Trophoblast cell (in vitro differentiated cells and primary cell): ENCODE results near the gene FAM43A.

Experiments
- DNase-seq, 2 donors: peaks; one replicate each; pipeline ENCODE4 v3.0.0-alpha.2; 2016
- H2AFZ ChIP-seq: 2 replicates; pipeline ENCODE4 v1.6.1; 2013; ENCODE audit warnings: low read length, moderate library complexity, mild to moderate bottlenecking; ENCODE audit not compliant: insufficient read depth, poor library complexity
- H2AK5ac ChIP-seq: 2 replicates; pipeline ENCODE4 v1.6.1; 2013; ENCODE audit warnings: mild to moderate bottlenecking, low read length
- H2BK120ac ChIP-seq: 2 replicates; pipeline ENCODE4 v1.6.1; 2013; ENCODE audit warnings: low read length, mild to moderate bottlenecking, moderate library complexity; ENCODE audit not compliant: insufficient read depth, poor library complexity
- H2BK12ac ChIP-seq: 2 replicates; pipeline ENCODE4 v1.6.1; 2013; ENCODE audit warnings: mild to moderate bottlenecking, low read length, moderate library complexity
- H2BK5ac ChIP-seq: 2 replicates; pipeline ENCODE4 v1.6.1; 2013; ENCODE audit warnings: low read length, low read depth, moderate library complexity, mild to moderate bottlenecking; ENCODE audit not compliant: poor library complexity
- H3K14ac ChIP-seq: 2 replicates; pipeline ENCODE4 v1.6.1; 2013; ENCODE audit warnings: mild to moderate bottlenecking, low read length
- H3K18ac ChIP-seq: 2 replicates; pipeline ENCODE4 v1.6.1; 2013; ENCODE audit warnings: mild to moderate bottlenecking, low read length
- H3K23ac ChIP-seq: 2 replicates; pipeline ENCODE4 v1.6.1; 2013; ENCODE audit warnings: low read length
- H3K27ac ChIP-seq: 2 replicates; pipeline ENCODE4 v1.5.1; 2013; ENCODE audit warnings: low read depth, mild to moderate bottlenecking, inconsistent platforms, low read length, moderate library complexity
- H3K27me3 ChIP-seq: 2 replicates; pipeline ENCODE4 v1.6.1; 2013; ENCODE audit warnings: inconsistent platforms, mild to moderate bottlenecking, low read length, moderate library complexity; ENCODE audit not compliant: insufficient read depth
- H3K36me3 ChIP-seq, 2 experiments: 1 replicate in 1 of 2; 2 replicates in 1 of 2; pipeline ENCODE4 v1.6.1; 2013; ENCODE audit warnings: low read length in 2 of 2, mild to moderate bottlenecking in 2 of 2, moderate library complexity in 1 of 2; ENCODE audit not compliant: insufficient read depth in 2 of 2, control insufficient read depth in 1 of 2
- H3K4ac ChIP-seq: 2 replicates; pipeline ENCODE4 v1.6.1; 2013; ENCODE audit warnings: low read depth, mild to moderate bottlenecking, low read length, moderate library complexity
- H3K4me1 ChIP-seq, 2 experiments: 1 replicate in 1 of 2; 2 replicates in 1 of 2; pipeline ENCODE4 v1.6.1; 2013; ENCODE audit warnings: low read length in 2 of 2, mild to moderate bottlenecking in 2 of 2, moderate library complexity in 1 of 2; ENCODE audit not compliant: insufficient read depth in 2 of 2, control insufficient read depth in 1 of 2
- H3K4me2 ChIP-seq: 2 replicates; pipeline ENCODE4 v1.6.1; 2013; ENCODE audit warnings: inconsistent platforms, mild to moderate bottlenecking, low read length, moderate library complexity
- H3K4me3 ChIP-seq: 2 replicates; pipeline ENCODE4 v1.5.1; 2013; ENCODE audit warnings: mild to moderate bottlenecking, low read depth, low read length, inconsistent platforms
- H3K79me1 ChIP-seq: one replicate; pipeline ENCODE4 v1.6.1; 2013; ENCODE audit warnings: low read length
- H3K79me2 ChIP-seq: 2 replicates; pipeline ENCODE4 v1.6.1; 2013; ENCODE audit warnings: low read length, mild to moderate bottlenecking; ENCODE audit not compliant: control insufficient read depth, insufficient read depth, poor library complexity
- H3K9ac ChIP-seq: 2 replicates; pipeline ENCODE4 v1.6.1; 2013; ENCODE audit warnings: mild to moderate bottlenecking, low read length
- H3K9me3 ChIP-seq: 2 replicates; pipeline ENCODE4 v1.6.1; 2013; ENCODE audit warnings: low read depth, mild to moderate bottlenecking, control low read depth, inconsistent platforms, low read length; ENCODE audit not compliant: insufficient read depth
- H4K12ac ChIP-seq: 2 replicates; pipeline ENCODE4 v1.6.1; 2013; ENCODE audit warnings: low read depth, mild to moderate bottlenecking, low read length, moderate library complexity
- H4K8ac ChIP-seq: 2 replicates; pipeline ENCODE4 v1.6.1; 2013; ENCODE audit warnings: low read depth, mild to moderate bottlenecking, low read length, moderate library complexity
- H4K91ac ChIP-seq: one replicate; pipeline ENCODE4 v1.6.1; 2013; ENCODE audit warnings: low read depth, mild to moderate bottlenecking, low read length, moderate library complexity
- WGBS: extraction: QIAGEN DNeasy Blood & Tissue Kit; methylation state at CpG from one replicate; pipeline ENCODE4 v1.1.7; 2013; ENCODE audit warnings: missing lambda C conversion rate; ENCODE audit not compliant: insufficient read length, insufficient coverage; ENCODE audit errors: extremely low coverage; 5-methylcytosine and 5-hydroxymethylcytosine counted together

FAM43A gene

DNA sequence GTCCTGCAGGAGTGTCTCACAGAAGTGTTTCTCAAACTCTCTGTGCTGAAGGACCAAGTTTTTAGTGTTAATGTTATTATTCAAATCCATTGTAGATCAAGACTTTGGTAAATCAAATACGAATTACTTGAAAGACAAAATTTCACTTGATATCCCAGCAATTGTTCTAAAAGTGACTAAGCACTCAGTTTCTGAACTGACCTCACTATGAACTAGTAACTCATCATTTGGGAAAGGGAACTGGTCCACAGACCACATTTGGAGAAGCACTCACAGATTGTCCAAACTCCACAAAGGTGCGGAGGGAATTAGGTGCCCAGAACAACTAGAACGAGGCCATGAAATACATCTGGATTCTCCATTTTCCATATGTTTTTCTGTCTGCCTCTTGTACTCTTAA, 25.6 kb downstream of the FAM43A start:
- no CpG with 5 or more reads among the region's 3 CpGs for WGBS
- Histone ChIP-seq H3K9me3 (no peaks in the 10 kb centered on the region), H3K18ac (no peak overlapping the region), H2BK120ac (no peak overlapping the region), H2AFZ (no peak overlapping the region), H2BK5ac (no peak overlapping the region), H3K27me3 (no peaks in the 10 kb centered on the region), H3K36me3 (no peaks in the 10 kb centered on the region), H3K79me2 (no peaks in the 10 kb centered on the region), H3K4me2 (no peak overlapping the region), H2AK5ac (no peak overlapping the region), H3K23ac (no peak overlapping the region), H2BK12ac (peak overlapping the region; percentile 51), H3K4me1 (peaks cover 23 to 27% of the 10 kb centered on the region in 2 experiments), H3K4me3 (no peak overlapping the region), H4K12ac (no peak overlapping the region), H3K79me1 (peaks cover 8% of the 10 kb centered on the region), H3K4ac (no peak overlapping the region), H3K9ac (no peak overlapping the region), H4K91ac (peak overlapping the region; percentile 55), H3K14ac (no peak overlapping the region), H4K8ac (no peak overlapping the region), H3K27ac (no peak overlapping the region)
- DNase-seq = no peak

GRCh38 chr3:194711913-194712312, 26.2 kb downstream of the FAM43A start:
- H3K4me1 ChIP-seq = peaks cover 17 to 21% of the 10 kb centered on the region in 2 experiments
- peak; percentile 86 to 94 for DNase-seq
- peaks cover 9% of the 10 kb centered on the region for H3K79me1 ChIP-seq
- H3K23ac ChIP-seq = no peak overlapping the region
- no peak overlapping the region for H2BK5ac ChIP-seq
- H3K27ac ChIP-seq = no peak overlapping the region
- H4K91ac ChIP-seq = peak overlapping the region; percentile 55
- H2BK12ac ChIP-seq = no peak overlapping the region
- H2AFZ ChIP-seq = no peak overlapping the region
- no peak overlapping the region for H3K14ac ChIP-seq
- H3K36me3 ChIP-seq = no peaks in the 10 kb centered on the region
- no peak overlapping the region for H3K18ac ChIP-seq
- no peak overlapping the region for H4K12ac ChIP-seq
- H3K27me3 ChIP-seq = no peaks in the 10 kb centered on the region
- H2BK120ac ChIP-seq = no peak overlapping the region
- H3K9ac ChIP-seq = no peak overlapping the region
- H2AK5ac ChIP-seq = no peak overlapping the region
- H3K4me2 ChIP-seq = no peak overlapping the region
- no peaks in the 10 kb centered on the region for H3K9me3 ChIP-seq
- no peak overlapping the region for H3K4me3 ChIP-seq
- H4K8ac ChIP-seq = no peak overlapping the region
- no CpG with 5 or more reads among the region's 6 CpGs for WGBS
- no peak overlapping the region for H3K4ac ChIP-seq
- H3K79me2 ChIP-seq = no peaks in the 10 kb centered on the region

GRCh38 chr3:194713299-194714136, 27.8 kb downstream of the FAM43A start:
- no peaks in the 10 kb centered on the region for H3K36me3 ChIP-seq
- H2BK5ac ChIP-seq = no peak overlapping the region
- no CpG with 5 or more reads among the region's 9 CpGs for WGBS
- H3K27ac ChIP-seq = no peak overlapping the region
- H3K4me3 ChIP-seq = no peak overlapping the region
- H3K18ac ChIP-seq = no peak overlapping the region
- H4K8ac ChIP-seq = no peak overlapping the region
- H3K14ac ChIP-seq = peak overlapping the region; percentile 29
- H4K12ac ChIP-seq = no peak overlapping the region
- peak; percentile 76 to 86 for DNase-seq
- H2AK5ac ChIP-seq = no peak overlapping the region
- H3K9me3 ChIP-seq = no peaks in the 10 kb centered on the region
- H4K91ac ChIP-seq = no peak overlapping the region
- no peak overlapping the region for H3K4me2 ChIP-seq
- no peaks in the 10 kb centered on the region for H3K27me3 ChIP-seq
- peak overlapping the region; percentile 56 for H2BK120ac ChIP-seq
- no peak overlapping the region for H2AFZ ChIP-seq
- no peak overlapping the region for H3K4ac ChIP-seq
- H3K79me2 ChIP-seq = no peaks in the 10 kb centered on the region
- H3K23ac ChIP-seq = no peak overlapping the region
- no peak overlapping the region for H3K9ac ChIP-seq
- H3K4me1 ChIP-seq = peaks cover 15 to 18% of the 10 kb centered on the region in 2 experiments
- H2BK12ac ChIP-seq = no peak overlapping the region
- peaks cover 9% of the 10 kb centered on the region for H3K79me1 ChIP-seq

GRCh38 chr3:194714137-194714455, 28.4 kb downstream of the FAM43A start:
- Histone ChIP-seq H2BK12ac (no peak overlapping the region), H3K4ac (no peak overlapping the region), H3K27me3 (no peaks in the 10 kb centered on the region), H3K36me3 (no peaks in the 10 kb centered on the region), H3K9me3 (no peaks in the 10 kb centered on the region), H4K8ac (no peak overlapping the region), H3K9ac (no peak overlapping the region), H4K12ac (no peak overlapping the region), H3K23ac (no peak overlapping the region), H3K79me2 (no peaks in the 10 kb centered on the region), H3K4me3 (no peak overlapping the region), H3K27ac (no peak overlapping the region), H4K91ac (no peak overlapping the region), H3K14ac (no peak overlapping the region), H3K18ac (no peak overlapping the region), H3K4me1 (peaks cover 15 to 18% of the 10 kb centered on the region in 2 experiments), H2AK5ac (no peak overlapping the region), H3K79me1 (peaks cover 9% of the 10 kb centered on the region), H3K4me2 (no peak overlapping the region), H2BK5ac (no peak overlapping the region), H2BK120ac (no peak overlapping the region), H2AFZ (no peak overlapping the region)
- 100% methylated on average over 1 of the region's 5 CpGs for WGBS
- peak; percentile 55 to 74 for DNase-seq
